ENCODE measurements around the gene CKAP4. TPM values are rescaled to one million over a fixed set of nuclear protein-coding genes. Genes with fewer than 3 reads are reported as not detected.
"Not testable (repeated sequence)": the region's sequence is repeated elsewhere in the genome, so short reads cannot be mapped to it uniquely, and the experiment has no call there.

The CKAP4 gene
- total and polyA plus RNA-seq, 4 donors: 13.1 to 28.0 (median 25.2) TPM

DNA sequence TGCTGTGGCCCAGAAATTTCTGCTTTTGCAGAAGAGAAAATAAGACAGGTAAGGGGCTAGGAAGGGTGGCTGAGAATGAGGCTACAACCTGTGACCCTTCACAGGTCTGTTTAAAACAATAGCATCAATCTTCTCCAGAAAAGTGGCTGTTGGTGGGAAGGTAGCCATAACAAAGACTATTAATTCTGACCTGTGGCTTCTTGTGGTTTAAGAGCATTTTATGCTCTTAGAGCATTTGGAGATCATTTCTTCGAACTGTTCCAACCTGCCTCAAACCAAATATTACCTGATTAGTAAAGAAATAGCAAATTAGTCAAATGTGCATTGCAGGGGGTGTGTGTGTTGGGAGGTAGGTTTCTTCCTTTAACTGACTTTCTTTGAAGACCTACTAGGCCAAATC, 39.5 kb upstream of the CKAP4 start:
- TF ChIP-seq, protein P1, sequence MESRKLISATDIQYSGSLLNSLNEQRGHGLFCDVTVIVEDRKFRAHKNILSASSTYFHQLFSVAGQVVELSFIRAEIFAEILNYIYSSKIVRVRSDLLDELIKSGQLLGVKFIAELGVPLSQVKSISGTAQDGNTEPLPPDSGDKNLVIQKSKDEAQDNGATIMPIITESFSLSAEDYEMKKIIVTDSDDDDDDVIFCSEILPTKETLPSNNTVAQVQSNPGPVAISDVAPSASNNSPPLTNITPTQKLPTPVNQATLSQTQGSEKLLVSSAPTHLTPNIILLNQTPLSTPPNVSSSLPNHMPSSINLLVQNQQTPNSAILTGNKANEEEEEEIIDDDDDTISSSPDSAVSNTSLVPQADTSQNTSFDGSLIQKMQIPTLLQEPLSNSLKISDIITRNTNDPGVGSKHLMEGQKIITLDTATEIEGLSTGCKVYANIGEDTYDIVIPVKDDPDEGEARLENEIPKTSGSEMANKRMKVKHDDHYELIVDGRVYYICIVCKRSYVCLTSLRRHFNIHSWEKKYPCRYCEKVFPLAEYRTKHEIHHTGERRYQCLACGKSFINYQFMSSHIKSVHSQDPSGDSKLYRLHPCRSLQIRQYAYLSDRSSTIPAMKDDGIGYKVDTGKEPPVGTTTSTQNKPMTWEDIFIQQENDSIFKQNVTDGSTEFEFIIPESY (IDR thresholded peaks at IDR 0.05): no peak
- TF ChIP-seq HNF4A (conservative IDR thresholded peaks at IDR 0.05) (no peak), RAD21 (IDR thresholded peaks at IDR 0.05) (no peak), GABPA (IDR thresholded peaks at IDR 0.05 in 1 of 2, conservative IDR thresholded peaks at IDR 0.05 in 1 of 2) (no peak), RXRA (IDR thresholded peaks at IDR 0.05) (no peak), YY1 (IDR thresholded peaks at IDR 0.05) (no peak), FOXA2 (IDR thresholded peaks at IDR 0.05) (no peak), FOXA1 (IDR thresholded peaks at IDR 0.05) (no peak), NR2F2 (IDR thresholded peaks at IDR 0.05) (no peak), SP1 (IDR thresholded peaks at IDR 0.05) (no peak), HNF4G (IDR thresholded peaks at IDR 0.05) (no peak), JUND (IDR thresholded peaks at IDR 0.05) (no peak), TAF1 (conservative IDR thresholded peaks at IDR 0.05) (no peak), EGR1 (IDR thresholded peaks at IDR 0.05; ENCODE audit: low read depth in 2 of 2) (no peak)
- TF ChIP-seq, protein P2, sequence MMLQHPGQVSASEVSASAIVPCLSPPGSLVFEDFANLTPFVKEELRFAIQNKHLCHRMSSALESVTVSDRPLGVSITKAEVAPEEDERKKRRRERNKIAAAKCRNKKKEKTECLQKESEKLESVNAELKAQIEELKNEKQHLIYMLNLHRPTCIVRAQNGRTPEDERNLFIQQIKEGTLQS (IDR thresholded peaks at IDR 0.05): no peak
- TF ChIP-seq, protein P3, sequence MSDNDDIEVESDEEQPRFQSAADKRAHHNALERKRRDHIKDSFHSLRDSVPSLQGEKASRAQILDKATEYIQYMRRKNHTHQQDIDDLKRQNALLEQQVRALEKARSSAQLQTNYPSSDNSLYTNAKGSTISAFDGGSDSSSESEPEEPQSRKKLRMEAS (IDR thresholded peaks at IDR 0.05): no peak
- TF ChIP-seq, protein P4, sequence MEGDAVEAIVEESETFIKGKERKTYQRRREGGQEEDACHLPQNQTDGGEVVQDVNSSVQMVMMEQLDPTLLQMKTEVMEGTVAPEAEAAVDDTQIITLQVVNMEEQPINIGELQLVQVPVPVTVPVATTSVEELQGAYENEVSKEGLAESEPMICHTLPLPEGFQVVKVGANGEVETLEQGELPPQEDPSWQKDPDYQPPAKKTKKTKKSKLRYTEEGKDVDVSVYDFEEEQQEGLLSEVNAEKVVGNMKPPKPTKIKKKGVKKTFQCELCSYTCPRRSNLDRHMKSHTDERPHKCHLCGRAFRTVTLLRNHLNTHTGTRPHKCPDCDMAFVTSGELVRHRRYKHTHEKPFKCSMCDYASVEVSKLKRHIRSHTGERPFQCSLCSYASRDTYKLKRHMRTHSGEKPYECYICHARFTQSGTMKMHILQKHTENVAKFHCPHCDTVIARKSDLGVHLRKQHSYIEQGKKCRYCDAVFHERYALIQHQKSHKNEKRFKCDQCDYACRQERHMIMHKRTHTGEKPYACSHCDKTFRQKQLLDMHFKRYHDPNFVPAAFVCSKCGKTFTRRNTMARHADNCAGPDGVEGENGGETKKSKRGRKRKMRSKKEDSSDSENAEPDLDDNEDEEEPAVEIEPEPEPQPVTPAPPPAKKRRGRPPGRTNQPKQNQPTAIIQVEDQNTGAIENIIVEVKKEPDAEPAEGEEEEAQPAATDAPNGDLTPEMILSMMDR (IDR thresholded peaks at IDR 0.05; ENCODE audit: low read depth, low read length, missing input control): no peak
- TF ChIP-seq, protein P5, sequence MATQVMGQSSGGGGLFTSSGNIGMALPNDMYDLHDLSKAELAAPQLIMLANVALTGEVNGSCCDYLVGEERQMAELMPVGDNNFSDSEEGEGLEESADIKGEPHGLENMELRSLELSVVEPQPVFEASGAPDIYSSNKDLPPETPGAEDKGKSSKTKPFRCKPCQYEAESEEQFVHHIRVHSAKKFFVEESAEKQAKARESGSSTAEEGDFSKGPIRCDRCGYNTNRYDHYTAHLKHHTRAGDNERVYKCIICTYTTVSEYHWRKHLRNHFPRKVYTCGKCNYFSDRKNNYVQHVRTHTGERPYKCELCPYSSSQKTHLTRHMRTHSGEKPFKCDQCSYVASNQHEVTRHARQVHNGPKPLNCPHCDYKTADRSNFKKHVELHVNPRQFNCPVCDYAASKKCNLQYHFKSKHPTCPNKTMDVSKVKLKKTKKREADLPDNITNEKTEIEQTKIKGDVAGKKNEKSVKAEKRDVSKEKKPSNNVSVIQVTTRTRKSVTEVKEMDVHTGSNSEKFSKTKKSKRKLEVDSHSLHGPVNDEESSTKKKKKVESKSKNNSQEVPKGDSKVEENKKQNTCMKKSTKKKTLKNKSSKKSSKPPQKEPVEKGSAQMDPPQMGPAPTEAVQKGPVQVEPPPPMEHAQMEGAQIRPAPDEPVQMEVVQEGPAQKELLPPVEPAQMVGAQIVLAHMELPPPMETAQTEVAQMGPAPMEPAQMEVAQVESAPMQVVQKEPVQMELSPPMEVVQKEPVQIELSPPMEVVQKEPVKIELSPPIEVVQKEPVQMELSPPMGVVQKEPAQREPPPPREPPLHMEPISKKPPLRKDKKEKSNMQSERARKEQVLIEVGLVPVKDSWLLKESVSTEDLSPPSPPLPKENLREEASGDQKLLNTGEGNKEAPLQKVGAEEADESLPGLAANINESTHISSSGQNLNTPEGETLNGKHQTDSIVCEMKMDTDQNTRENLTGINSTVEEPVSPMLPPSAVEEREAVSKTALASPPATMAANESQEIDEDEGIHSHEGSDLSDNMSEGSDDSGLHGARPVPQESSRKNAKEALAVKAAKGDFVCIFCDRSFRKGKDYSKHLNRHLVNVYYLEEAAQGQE (IDR thresholded peaks at IDR 0.05): no peak
- DNase-seq (ENCODE audit: low spot score): no peak
- H3K9ac ChIP-seq (ENCODE audit: low read depth in 1 of 2, low read length in 2 of 2): no peak overlapping the region
- H3K27me3 ChIP-seq (ENCODE audit: control insufficient read depth in 4 of 4, insufficient read depth in 4 of 4, low read length in 3 of 4): no peaks in the 10 kb centered on the region
- no peaks in the 10 kb centered on the region for H3K9me3 ChIP-seq (ENCODE audit: control insufficient read depth in 4 of 4, low read length in 3 of 4)
- 91% methylated on average over 1 of the region's 1 CpG for WGBS
- no peak overlapping the region for H3K27ac ChIP-seq (ENCODE audit: low read depth in 1 of 2, low read length in 2 of 2)
- no peak overlapping the region for H3K4me3 ChIP-seq (ENCODE audit: low read depth in 1 of 3, low read length in 3 of 3)
- no peaks in the 10 kb centered on the region for H3K36me3 ChIP-seq (ENCODE audit: control insufficient read depth in 4 of 4, insufficient read depth in 3 of 4, low read depth in 1 of 4, low read length in 3 of 4)
- peaks cover 0 to 7% (median 5%) of the 10 kb centered on the region in 4 donors for H3K4me1 ChIP-seq (ENCODE audit: control insufficient read depth in 4 of 4, insufficient read depth in 4 of 4, low read length in 3 of 4)

DNA sequence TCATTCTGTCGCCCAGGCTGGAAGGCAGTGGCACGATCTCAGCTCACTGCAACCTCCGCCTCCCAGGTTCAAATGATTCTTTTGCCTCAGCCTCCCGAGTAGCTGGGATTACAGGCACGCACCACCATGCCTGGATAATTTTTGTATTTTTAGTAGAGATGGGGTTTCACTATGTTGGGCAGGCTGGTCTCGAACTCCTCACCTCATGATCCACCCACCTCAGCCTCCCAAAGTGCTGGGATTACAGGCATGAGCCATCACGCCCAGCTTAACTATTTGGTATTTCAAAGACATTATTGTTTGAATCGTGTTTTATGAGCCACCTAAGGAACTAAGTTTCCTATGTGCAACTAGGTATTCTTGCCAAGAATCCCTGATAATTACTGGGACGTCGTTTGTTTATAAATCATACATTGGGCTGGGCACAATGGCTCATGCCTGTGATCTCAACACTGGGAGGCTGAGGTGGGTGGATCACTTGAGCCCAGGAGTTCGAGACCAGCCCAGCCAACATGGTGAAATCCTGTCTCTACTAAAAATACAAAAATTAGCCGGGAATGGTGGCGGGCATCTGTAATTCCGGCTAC, 38.8 kb upstream of the CKAP4 start:
- 87% methylated on average over 14 of the region's 14 CpGs for WGBS
- not testable (repeated sequence) for H3K9ac ChIP-seq (ENCODE audit: low read depth in 1 of 2, low read length in 2 of 2); H3K9me3 ChIP-seq (ENCODE audit: control insufficient read depth in 4 of 4, low read length in 3 of 4); DNase-seq (ENCODE audit: low spot score); H3K27ac ChIP-seq (ENCODE audit: low read depth in 1 of 2, low read length in 2 of 2); H3K36me3 ChIP-seq (ENCODE audit: control insufficient read depth in 4 of 4, insufficient read depth in 3 of 4, low read depth in 1 of 4, low read length in 3 of 4); H3K4me3 ChIP-seq (ENCODE audit: low read depth in 1 of 3, low read length in 3 of 3); H3K27me3 ChIP-seq (ENCODE audit: control insufficient read depth in 4 of 4, insufficient read depth in 4 of 4, low read length in 3 of 4)
- peaks cover 0 to 12% (median 6%) of the 10 kb centered on the region in 4 donors for H3K4me1 ChIP-seq (ENCODE audit: control insufficient read depth in 4 of 4, insufficient read depth in 4 of 4, low read length in 3 of 4)
